Esophagus muscularis mucosa (tissue), 4 donors: ENCODE results near the gene RPS10. TPM values are rescaled to one million over a fixed set of nuclear protein-coding genes. Genes with fewer than 3 reads are reported as not detected.

Experiments
- DNase-seq: peaks from one replicate; pipeline ENCODE4 v3.0.0-alpha.2; 2017; ENCODE audit errors: extremely low spot score
- H3K27ac ChIP-seq, 4 donors: fragments of 200-600 bp; sonication (generic); replicated peaks in 1 of 4; 1 replicate in 3 of 4; 2 replicates in 1 of 4; pipeline ENCODE4 v1.5.1; 2016 to 2019; ENCODE audit warnings: mild to moderate bottlenecking in 1 of 4
- H3K27me3 ChIP-seq, 4 donors: fragments of 200-600 bp; sonication (generic); one replicate each; pipeline versions ENCODE4 v1.5.1 to v1.6.0; 2016 to 2019
- H3K36me3 ChIP-seq, 4 donors: fragments of 200-600 bp; sonication (generic); one replicate each; pipeline ENCODE4 v1.5.1; 2016 to 2019
- H3K4me1 ChIP-seq, 4 donors: fragments of 200-600 bp; sonication (generic); one replicate each; pipeline ENCODE4 v1.5.1; 2016 to 2019
- H3K4me3 ChIP-seq, 4 donors: fragments of 200-600 bp; sonication (generic); 1 replicate in 2 of 4; 2 replicates in 2 of 4; pipeline ENCODE4 v1.5.1; 2016 to 2019; ENCODE audit warnings: mild to moderate bottlenecking in 4 of 4, moderate library complexity in 1 of 4
- H3K9me3 ChIP-seq, 4 donors: fragments of 200-600 bp; sonication (generic); 1 replicate in 3 of 4; 2 replicates in 1 of 4; pipeline ENCODE4 v1.5.1; 2016 to 2019
- CTCF ChIP-seq, 3 experiments: fragments of 200-600 bp in 2 of 3; fragments of 450-650 bp in 1 of 3; sonication (generic) in 2 of 3; IDR thresholded peaks; one replicate each; pipeline ENCODE4 v1.5.1; 2017 to 2019; ENCODE audit warnings: antibody characterized with exemption in 3 of 3, mild to moderate bottlenecking in 2 of 3, moderate library complexity in 1 of 3
- EP300 ChIP-seq: sonication (generic); formaldehyde crosslinking; IDR thresholded peaks from one replicate; pipeline ENCODE4 v1.6.1; 2017; ENCODE audit warnings: antibody characterized with exemption
- POLR2A ChIP-seq: fragments of 450-650 bp; IDR thresholded peaks from one replicate; pipeline ENCODE4 v1.6.1; 2017; ENCODE audit warnings: antibody characterized with exemption, moderate library complexity, mild to moderate bottlenecking, low read depth
- POLR2AphosphoS5 ChIP-seq, 2 donors: sonication (generic); formaldehyde crosslinking; IDR thresholded peaks; one replicate each; pipeline ENCODE4 v1.6.1; 2017; ENCODE audit warnings: antibody characterized with exemption in 2 of 2
- WGBS: methylation state at CpG from one replicate; pipeline ENCODE4 v1.1.5; 2018; 5-methylcytosine and 5-hydroxymethylcytosine counted together
- intact Hi-C: fragments of 100-400 bp; cut with DNase I; formaldehyde crosslinking; loops from one replicate; pipeline ENCODE4 v1.15.1; 2023
- total RNA-seq, 4 donors: library from RNA; depleted of rRNA; stranded (reverse); fragments of >200 nt; gene quantifications; one replicate each; pipeline versions ENCODE4 v1.1.0 to v1.2.1, GENCODE V29; 2016

Gene RPS10
- total RNA-seq, 4 donors from 2014 or later, result 823 to 3,592 (median 2,534) TPM

- no peaks in the 10 kb centered on the region for H3K9me3 ChIP-seq
- no peak for TF ChIP-seq POLR2AphosphoS5 (IDR thresholded peaks at IDR 0.05)
- no peak for TF ChIP-seq EP300
- no peak for TF ChIP-seq POLR2A
- TF ChIP-seq CTCF (IDR thresholded peaks at IDR 0.05), result no peak
- H3K36me3 ChIP-seq, result no peaks in the 10 kb centered on the region
- no peak overlapping the region for H3K4me3 ChIP-seq
- no peak overlapping the region for H3K27ac ChIP-seq
- no peaks in the 10 kb centered on the region for H3K27me3 ChIP-seq
- DNase-seq, result no peak
- WGBS, result 93% methylated on average over 37 of the region's 38 CpGs
- no peaks in the 10 kb centered on the region for H3K4me1 ChIP-seq
- intact Hi-C loops, result no loop called here
Observed at GRCh38 chr6:34436803-34437643, 11.2 kb upstream of the RPS10 start.

DNA sequence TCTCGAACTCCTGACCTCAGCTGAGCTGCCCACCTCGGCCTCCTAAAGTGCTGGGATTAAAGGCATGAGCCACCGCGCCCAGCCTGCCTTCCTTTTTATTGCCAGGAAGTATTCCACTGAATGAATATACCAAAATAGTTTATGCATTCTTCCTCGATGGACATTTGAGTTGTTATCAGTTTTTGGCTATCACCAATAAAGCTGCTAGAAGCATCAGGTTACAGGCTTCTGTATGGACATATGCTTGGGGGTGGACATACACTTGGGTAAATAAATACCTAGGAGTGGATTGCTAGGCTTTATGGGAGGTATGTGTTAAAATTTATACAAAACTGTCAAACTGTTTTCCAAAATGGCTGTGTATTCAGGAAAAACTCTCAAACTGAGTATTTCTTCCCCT lies 10.0 kb upstream of the RPS10 start:
- Histone ChIP-seq H3K4me3 (no peak overlapping the region), H3K27ac (no peak overlapping the region), H3K27me3 (no peaks in the 10 kb centered on the region), H3K36me3 (no peaks in the 10 kb centered on the region), H3K4me1 (no peaks in the 10 kb centered on the region), H3K9me3 (no peaks in the 10 kb centered on the region)
- intact Hi-C loops, result no loop called here
- no peak for TF ChIP-seq POLR2AphosphoS5 (IDR thresholded peaks at IDR 0.05)
- TF ChIP-seq CTCF (IDR thresholded peaks at IDR 0.05), result no peak
- no peak for TF ChIP-seq POLR2A
- no peak for TF ChIP-seq EP300
- 68% methylated on average over 5 of the region's 5 CpGs for WGBS
- no peak for DNase-seq

GRCh38 chr6:34425132-34425497 lies 754 bp downstream of the RPS10 start:
- intact Hi-C loops, result loop anchor here (10.0 kb wide), 1 partner anchor 180 kb away; no protein-coding TSS in a partner anchor
- TF ChIP-seq CTCF (IDR thresholded peaks at IDR 0.05) (no peak), EP300 (no peak), POLR2AphosphoS5 (IDR thresholded peaks at IDR 0.05) (no peak), POLR2A (no peak)
- H3K4me1 ChIP-seq, result peaks cover 15 to 40% (median 32%) of the 10 kb centered on the region in 4 donors
- H3K9me3 ChIP-seq, result no peaks in the 10 kb centered on the region
- WGBS, result 12% methylated on average over 7 of the region's 10 CpGs
- DNase-seq, result no peak
- peaks cover 46 to 48% (median 47%) of the 10 kb centered on the region in 4 donors for H3K36me3 ChIP-seq
- H3K27ac ChIP-seq, result peak overlapping the region; percentile 79 to 91 (median 88)
- H3K27me3 ChIP-seq, result no peaks in the 10 kb centered on the region
- peak overlapping the region; percentile 60 to 86 (median 80) for H3K4me3 ChIP-seq

DNA sequence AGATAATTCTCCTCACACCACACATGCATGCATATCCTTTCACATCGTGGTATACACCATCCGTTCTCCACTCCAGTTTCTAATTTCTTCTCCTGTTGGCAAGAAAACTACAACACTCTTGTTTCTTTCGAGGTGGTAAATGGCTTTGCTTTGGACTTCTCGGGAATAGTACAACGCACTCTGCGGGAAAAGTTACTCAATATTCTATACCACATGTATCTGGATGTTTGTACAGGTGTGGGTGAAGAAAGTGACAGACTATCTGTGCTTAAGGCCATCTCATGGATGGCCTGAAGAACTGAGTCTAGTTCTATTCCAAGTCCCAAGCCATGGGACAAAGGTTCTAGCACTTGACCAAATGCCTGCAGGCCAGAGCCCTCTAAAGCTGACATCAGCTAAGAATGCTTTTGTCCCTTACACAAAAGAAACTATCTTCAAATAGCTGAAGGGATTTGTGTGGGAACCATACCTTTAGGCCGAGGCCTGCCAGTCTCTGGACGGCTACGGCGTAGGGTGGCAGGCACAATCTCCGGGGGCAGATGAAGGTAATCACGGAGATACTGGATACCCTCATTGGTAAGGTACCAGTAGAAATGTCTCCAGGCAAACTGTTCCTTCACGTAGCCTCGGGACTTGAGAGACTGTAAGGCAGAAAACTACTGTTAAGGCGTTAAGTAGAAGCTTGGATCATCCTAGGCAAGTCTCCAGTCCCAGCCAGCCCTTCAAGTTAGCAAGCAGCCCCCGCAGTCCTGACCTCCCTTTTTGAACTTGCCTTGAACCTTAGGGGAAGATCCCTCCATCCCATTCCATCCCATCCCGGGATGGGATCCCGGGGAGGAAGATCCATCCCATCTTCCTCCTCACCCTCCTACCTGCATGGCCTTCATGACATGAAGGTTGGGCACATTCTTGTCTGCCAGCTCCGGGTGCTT lies 1.4 kb downstream of the RPS10 start:
- Histone ChIP-seq H3K36me3 (peaks cover 52 to 55% (median 54%) of the 10 kb centered on the region in 4 donors), H3K4me1 (peaks cover 15 to 46% (median 32%) of the 10 kb centered on the region in 4 donors), H3K4me3 (peak overlapping the region; percentile 60 to 86 (median 80)), H3K27ac (peak overlapping the region; percentile 79 to 91 (median 88)), H3K27me3 (no peaks in the 10 kb centered on the region), H3K9me3 (no peaks in the 10 kb centered on the region)
- TF ChIP-seq CTCF (IDR thresholded peaks at IDR 0.05) (no peak), POLR2AphosphoS5 (IDR thresholded peaks at IDR 0.05) (no peak), EP300 (no peak), POLR2A (no peak)
- 81% methylated on average over 17 of the region's 19 CpGs for WGBS
- intact Hi-C loops, result loop anchor here (10.0 kb wide), 1 partner anchor 180 kb away; no protein-coding TSS in a partner anchor
- DNase-seq, result no peak
